Neural progenitor cell (in vitro differentiated cells): ENCODE data around the gene CBLB.

Experiments used
- CTCF ChIP-seq: fragments of 200-600 bp; sonication (generic); IDR thresholded peaks from 2 replicates; pipeline ENCODE4 v1.5.1; 2017; ENCODE audit warnings: antibody characterized with exemption, mild to moderate bottlenecking
- EZH2 ChIP-seq: fragments of 200-600 bp; sonication (generic); IDR thresholded peaks from 2 replicates; pipeline ENCODE4 v1.6.1; 2017; ENCODE audit warnings: antibody characterized with exemption, mild to moderate bottlenecking, moderate library complexity

DNA sequence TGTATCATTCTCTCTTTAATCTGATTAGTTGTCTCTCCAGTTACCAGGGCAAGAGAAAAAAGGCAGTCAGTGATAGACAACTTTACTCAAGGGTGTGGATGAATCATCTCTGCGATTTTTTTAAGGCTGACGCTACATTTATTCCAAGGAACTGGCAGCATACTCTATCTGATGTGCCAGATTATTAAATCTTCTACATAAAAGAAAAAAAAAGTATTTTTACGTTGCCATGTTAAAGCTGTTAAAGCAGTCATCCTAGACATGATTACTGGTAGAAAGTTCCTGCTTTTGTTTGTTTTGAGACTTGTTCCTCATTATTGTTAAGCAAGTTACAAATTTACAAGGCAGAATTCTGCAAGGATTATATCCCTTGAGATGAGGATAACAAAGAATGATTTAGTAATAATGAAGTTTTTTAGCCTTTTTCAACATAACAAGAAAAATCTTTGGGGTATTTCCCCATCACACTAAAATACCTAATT lies 121.7 kb downstream of the CBLB start:
- TF ChIP-seq EZH2 (no peak), CTCF (no peak)
